Ectodermal cell (in vitro differentiated cells): ENCODE data around the gene UNCX.

Experiments
- H3K27ac ChIP-seq: 2 replicates; pipeline ENCODE4 v1.7.0; 2013; ENCODE audit warnings: mild to moderate bottlenecking, low read depth, low read length; ENCODE audit not compliant: insufficient read depth, poor library complexity, severe bottlenecking
- H3K27me3 ChIP-seq: 2 replicates; pipeline ENCODE4 v1.7.0; 2013; ENCODE audit warnings: mild to moderate bottlenecking, low read length; ENCODE audit not compliant: insufficient read depth, control insufficient read depth, poor library complexity, severe bottlenecking
- H3K36me3 ChIP-seq: one replicate; pipeline ENCODE4 v1.7.0; 2013; ENCODE audit warnings: low read length; ENCODE audit not compliant: control insufficient read depth, insufficient read depth
- H3K4me1 ChIP-seq: one replicate; pipeline ENCODE4 v1.7.0; 2013; ENCODE audit warnings: low read length; ENCODE audit not compliant: control insufficient read depth, insufficient read depth
- H3K4me3 ChIP-seq: 2 replicates; pipeline ENCODE4 v1.7.0; 2013; ENCODE audit warnings: low read depth, low read length, control low read depth; ENCODE audit not compliant: insufficient read depth
- H3K9me3 ChIP-seq: 2 replicates; pipeline ENCODE4 v1.7.0; 2013; ENCODE audit warnings: mild to moderate bottlenecking, low read length, moderate library complexity; ENCODE audit not compliant: control insufficient read depth
- whole genome bisulfite sequencing, 2 experiments: methylation state at CpG; one replicate each; pipeline ENCODE4 v1.1.7; 2013; ENCODE audit warnings: missing lambda C conversion rate in 2 of 2; 5-methylcytosine and 5-hydroxymethylcytosine counted together

Gene UNCX

DNA sequence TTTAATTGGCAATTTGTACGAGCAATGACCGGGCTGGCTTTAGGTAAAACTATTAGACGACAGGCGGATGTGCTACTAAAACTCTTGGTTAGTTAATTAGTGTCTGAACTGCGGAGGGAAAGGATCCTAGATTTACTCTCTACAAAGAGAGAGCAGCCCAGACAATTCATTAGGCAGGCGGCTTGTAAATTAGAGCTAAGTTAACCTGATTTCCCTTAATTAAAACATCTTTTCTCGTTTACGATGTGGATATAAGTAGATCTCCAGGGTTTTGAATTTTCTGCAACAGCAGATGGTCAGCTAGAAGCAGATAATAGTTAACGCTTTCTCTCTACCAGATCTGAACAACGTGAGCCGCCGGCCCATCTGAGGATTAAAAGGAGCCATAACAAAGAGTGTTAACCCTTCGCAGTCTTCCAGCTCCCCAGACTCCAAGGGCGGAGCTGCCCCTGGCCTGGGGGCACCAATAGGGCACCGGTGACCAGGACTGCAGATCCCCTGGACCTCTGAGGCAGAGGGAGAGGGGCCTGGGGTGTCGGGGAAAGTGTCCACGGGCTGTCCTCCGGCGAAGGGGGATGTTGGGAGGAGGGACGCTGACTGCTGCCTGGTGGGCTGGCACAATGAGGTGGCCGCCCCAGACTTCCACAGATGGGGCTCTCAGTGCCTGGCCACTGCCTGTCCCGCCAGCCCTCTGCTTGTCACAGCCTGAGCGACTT, 6.3 kb upstream of the UNCX start:
- no peak overlapping the region for H3K27ac ChIP-seq
- H3K27me3 ChIP-seq, result peaks cover 99% of the 10 kb centered on the region
- H3K4me3 ChIP-seq, result no peak overlapping the region
- WGBS, 2 experiments, result 1 to 2% methylated on average over 23 of the region's 23 CpGs
- H3K9me3 ChIP-seq, result no peaks in the 10 kb centered on the region
- H3K4me1 ChIP-seq, result peaks cover 26% of the 10 kb centered on the region
- no peaks in the 10 kb centered on the region for H3K36me3 ChIP-seq

DNA sequence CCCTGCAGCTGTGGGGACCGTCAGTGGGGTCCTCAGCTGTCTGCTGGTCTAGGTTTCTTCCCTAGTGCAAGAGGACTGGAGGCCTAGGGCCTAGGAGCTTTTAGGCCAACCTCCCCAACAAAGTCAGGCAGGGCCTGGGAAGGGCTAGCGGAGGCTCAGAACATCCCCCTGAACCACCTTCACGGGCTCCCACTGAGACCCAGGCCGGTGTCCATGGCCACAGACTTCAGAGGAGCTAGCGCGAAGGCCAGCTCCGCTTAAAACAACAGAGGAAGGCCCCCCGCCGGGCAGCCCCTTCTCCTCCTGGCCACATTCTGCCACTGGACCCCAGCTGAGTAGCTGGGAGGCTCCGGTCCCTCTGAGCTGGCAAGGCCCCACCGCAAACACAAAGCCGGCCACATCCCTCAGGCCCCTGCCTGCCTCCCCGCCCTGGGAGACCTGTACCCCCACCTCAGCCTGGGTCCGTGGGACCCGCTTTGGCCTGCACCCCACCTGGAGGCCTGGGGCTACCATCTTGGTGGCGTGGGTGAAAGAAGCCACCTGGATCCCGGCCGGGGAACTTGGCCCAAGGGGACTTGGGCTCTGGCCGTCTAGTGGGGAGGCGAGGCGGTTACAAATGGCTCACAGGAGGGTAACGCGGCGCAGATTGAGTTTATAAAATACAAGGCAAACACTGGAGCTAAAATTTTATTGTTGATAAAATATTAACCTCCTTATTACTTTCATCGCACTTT, 5.4 kb upstream of the UNCX start:
- H3K9me3 ChIP-seq, result no peaks in the 10 kb centered on the region
- peaks cover 26% of the 10 kb centered on the region for H3K4me1 ChIP-seq
- H3K27me3 ChIP-seq, result peaks cover 99% of the 10 kb centered on the region
- H3K27ac ChIP-seq, result no peak overlapping the region
- H3K4me3 ChIP-seq, result no peak overlapping the region
- WGBS, 2 experiments, result 2% methylated on average over 24 of the region's 25 CpGs
- no peaks in the 10 kb centered on the region for H3K36me3 ChIP-seq

DNA sequence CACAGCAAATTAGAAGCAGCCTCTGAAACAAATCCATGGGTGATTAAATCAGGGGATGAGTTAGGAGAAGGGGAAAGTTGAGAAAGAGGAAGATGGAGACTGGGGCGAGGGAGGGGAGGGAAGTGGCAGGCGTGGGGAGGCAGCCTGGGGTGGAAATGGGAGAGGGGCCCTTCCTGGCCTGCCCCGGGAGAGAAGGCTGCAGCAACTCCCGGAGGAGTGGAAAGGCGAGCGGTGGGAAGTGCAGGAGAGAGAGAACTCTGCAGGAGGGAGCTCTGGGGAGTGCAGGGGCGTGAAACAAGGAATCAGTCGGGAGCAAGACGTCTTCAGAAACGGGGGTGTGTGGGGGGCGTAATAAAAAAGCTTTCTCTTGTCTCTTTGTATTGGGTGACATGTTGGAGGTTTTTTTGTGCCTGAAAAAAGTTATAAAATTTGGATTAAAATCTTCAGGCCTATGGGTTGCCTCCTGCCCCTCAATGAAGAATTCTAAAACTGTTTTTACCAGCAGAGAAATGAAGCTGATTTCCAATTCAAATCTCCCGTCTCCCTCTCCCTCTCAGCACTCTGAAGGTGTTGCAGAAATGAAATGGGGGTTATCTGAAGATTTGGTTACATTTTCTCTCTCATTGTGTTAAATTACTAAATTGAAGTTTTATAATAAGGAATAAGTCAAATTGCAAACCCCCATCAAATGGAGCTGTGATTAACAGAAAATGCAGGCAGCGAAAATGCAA, 4.7 kb upstream of the UNCX start:
- peaks cover 26% of the 10 kb centered on the region for H3K4me1 ChIP-seq
- H3K4me3 ChIP-seq, result no peak overlapping the region
- 1% methylated on average over 12 to 13 of the region's 13 CpGs for WGBS, 2 experiments
- no peaks in the 10 kb centered on the region for H3K36me3 ChIP-seq
- H3K9me3 ChIP-seq, result no peaks in the 10 kb centered on the region
- H3K27ac ChIP-seq, result no peak overlapping the region
- H3K27me3 ChIP-seq, result peaks cover 99% of the 10 kb centered on the region

DNA sequence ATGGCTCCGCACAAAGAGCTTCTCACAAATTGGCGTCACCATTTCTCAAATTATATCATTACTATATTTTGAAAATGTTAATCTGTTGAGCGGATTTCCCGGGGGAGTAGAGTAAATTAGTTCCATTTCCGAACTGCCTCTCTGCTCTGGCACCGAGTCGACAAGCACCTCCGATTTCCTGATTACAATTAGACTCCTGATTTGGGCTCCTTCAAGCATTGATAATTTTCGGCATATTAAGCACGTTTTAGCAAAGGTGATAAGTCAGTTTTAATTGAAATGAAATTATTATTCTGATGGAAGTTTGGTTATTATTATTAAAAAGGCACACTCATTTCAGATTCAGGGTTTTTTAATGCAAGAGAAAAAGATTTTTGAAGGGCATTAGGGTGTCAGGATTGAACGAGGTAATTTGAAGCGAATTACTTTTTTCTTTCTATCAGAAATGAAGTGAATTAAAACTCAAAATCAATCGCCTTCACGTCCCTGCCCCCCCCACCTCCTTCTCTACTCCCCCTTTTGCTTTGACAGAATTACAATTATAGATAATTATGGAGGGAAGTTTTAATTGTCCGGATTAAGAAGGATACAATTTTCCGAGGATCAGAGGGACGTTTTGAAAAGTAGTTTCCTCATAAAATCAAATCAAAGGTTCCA, 4.0 kb upstream of the UNCX start:
- no peak overlapping the region for H3K27ac ChIP-seq
- WGBS, 2 experiments, result 4 to 5% methylated on average over 12 to 16 of the region's 17 CpGs
- H3K4me3 ChIP-seq, result no peak overlapping the region
- H3K9me3 ChIP-seq, result no peaks in the 10 kb centered on the region
- peaks cover 28% of the 10 kb centered on the region for H3K4me1 ChIP-seq
- no peaks in the 10 kb centered on the region for H3K36me3 ChIP-seq
- H3K27me3 ChIP-seq, result peaks cover 99% of the 10 kb centered on the region

DNA sequence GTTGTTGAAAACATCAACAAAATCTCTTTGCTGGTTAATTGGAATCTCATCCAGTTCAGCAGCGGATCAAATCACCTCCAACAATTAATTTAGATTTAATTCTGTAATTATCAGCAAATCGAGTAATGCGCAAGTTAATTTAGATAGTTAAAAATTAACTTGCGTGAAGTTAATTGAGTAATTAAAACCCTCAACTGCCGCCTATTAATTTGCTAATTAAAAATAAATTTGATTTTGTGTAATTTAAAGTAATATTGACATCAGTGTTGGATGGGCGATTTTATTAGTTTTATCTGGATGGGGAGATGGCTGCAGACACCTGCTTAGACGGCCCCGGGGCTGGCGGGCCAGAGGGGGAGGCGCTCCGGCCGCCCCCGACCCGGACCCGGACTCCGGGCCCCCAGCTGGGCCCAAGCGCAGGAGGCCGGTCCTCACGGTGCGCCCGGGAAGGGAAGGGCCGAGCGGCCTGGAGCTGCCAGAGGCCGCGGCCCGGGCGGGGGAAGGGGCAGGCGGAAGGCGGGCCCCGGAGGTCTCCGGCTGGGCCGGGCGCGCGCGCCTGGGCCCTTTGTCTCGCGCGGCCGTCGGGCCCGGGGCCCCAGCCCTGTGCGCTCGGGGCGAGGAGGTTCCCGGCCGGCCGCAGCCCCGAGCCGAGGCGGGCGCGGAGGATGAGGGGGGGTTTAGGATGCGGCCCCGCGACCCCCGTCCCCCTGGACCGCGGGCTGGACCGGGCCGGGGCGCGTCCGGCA, 3.3 kb upstream of the UNCX start:
- H3K4me3 ChIP-seq, result no peak overlapping the region
- H3K27me3 ChIP-seq, result peaks cover 99% of the 10 kb centered on the region
- H3K4me1 ChIP-seq, result peaks cover 35% of the 10 kb centered on the region
- H3K27ac ChIP-seq, result no peak overlapping the region
- 1 to 2% methylated on average over 60 of the region's 64 CpGs for WGBS, 2 experiments
- H3K9me3 ChIP-seq, result no peaks in the 10 kb centered on the region
- no peaks in the 10 kb centered on the region for H3K36me3 ChIP-seq

DNA sequence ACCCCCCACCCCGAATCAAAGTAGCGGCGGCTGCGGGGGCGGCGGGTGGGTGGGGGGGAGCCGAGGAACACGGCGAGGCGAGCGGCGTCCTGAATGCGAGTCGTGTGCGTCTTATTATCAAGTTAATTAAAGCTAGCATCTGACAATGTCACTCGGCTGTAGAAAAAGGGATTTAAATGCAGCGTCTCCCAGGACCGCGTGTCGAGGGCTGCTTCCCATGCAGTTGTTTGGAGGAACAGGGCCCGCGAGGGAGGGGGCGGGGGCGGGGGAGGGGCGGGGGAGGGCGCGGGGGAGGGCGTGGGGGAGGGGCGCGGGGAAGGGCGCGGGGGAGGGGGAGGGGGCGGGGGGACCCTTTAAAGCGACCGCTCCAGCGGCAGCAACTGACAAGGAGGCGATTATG, 2.7 kb upstream of the UNCX start:
- H3K27me3 ChIP-seq, result peaks cover 99% of the 10 kb centered on the region
- H3K4me1 ChIP-seq, result peaks cover 39% of the 10 kb centered on the region
- H3K27ac ChIP-seq, result no peak overlapping the region
- H3K9me3 ChIP-seq, result no peaks in the 10 kb centered on the region
- no peaks in the 10 kb centered on the region for H3K36me3 ChIP-seq
- 0 to 1% methylated on average over 20 to 22 of the region's 37 CpGs for WGBS, 2 experiments
- no peak overlapping the region for H3K4me3 ChIP-seq

DNA sequence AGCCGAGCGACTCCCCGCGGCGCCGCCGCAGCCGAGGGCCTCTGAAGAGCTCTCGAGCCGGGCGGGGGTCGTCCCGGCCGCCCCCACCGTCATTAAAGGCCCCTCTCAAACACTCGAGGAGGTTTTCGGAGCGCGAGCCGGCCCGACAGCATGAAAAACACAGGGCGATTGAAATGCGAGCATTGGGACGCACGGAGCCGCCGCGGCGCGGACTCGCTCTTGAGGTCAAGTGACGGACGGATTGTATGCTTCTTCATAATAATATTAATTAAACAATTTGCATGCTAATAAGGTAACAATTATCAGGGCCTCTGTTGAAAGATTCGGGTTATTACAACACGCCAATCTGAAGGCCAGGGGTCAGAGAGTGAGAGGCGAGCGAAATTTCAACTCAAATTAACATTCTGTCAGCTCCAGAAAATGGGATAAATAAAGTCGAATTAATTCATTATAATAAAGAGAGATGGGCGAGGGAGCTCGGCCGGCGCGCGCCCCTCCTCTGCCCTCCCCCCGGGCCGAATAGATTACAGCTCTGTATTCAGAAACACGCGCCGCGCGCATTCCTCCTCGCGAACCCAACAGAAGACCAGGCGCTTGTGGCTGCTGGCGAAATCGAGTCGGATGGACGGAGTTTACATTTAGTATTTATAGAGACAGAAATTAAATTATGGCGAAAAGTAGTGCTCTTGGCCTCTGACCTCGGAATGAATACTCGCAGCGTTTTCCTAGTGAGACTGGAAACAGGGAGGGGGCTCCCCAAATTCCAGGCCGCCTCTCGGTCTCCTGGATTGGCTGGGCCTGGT, 2.1 kb upstream of the UNCX start:
- 2% methylated on average over 64 of the region's 64 CpGs for WGBS, 2 experiments
- Histone ChIP-seq H3K27me3 (peaks cover 99% of the 10 kb centered on the region), H3K4me1 (peaks cover 42% of the 10 kb centered on the region), H3K36me3 (no peaks in the 10 kb centered on the region), H3K9me3 (no peaks in the 10 kb centered on the region), H3K4me3 (no peak overlapping the region), H3K27ac (no peak overlapping the region)

DNA sequence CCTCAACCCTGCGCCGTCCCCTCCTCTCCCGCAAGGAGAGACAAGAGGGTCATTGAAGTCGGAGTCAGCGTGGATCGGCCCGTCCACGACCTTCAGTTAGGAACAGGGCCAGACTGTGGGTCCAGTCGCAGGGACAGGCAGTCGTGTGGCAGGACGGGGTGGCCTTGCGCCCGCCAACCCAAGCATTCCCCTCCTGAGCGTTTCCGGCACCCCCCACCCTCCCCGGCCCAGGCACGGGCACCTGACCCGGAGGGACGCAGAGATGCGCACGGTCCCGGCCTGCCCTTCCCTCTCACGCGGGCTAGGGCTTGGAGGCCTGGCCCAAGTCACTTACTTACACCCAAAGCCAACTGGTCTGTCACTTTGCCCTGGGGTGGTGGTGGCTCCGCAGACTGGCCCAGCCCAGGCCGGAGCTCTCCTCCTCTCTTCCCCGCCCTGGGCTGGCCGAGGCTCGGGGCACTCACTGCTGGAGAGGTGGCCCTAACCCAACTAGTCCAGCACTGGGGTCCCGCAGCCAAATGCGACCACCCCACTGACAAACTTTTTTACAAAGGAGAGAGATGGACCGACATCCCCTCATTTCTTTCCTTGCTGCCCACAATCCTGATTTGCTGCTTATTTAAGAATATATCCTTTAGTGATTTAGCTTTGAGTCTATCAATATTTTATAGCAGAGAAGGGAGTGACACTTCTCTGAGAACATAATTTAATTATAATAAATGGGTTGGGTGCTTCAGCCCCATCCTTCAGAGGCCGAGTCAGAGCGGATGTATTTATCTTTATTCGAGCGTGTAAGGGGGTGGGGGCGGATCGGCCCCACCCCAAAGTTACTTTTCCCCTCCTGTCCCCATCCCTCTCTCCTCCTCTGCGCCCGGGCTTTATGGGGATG, 1.2 kb upstream of the UNCX start:
- 2 to 3% methylated on average over 40 of the region's 40 CpGs for WGBS, 2 experiments
- Histone ChIP-seq H3K36me3 (no peaks in the 10 kb centered on the region), H3K27me3 (peaks cover 99% of the 10 kb centered on the region), H3K9me3 (no peaks in the 10 kb centered on the region), H3K4me3 (no peak overlapping the region), H3K27ac (no peak overlapping the region), H3K4me1 (peaks cover 34% of the 10 kb centered on the region)
